HTR-8/SVneo (cell line): Measurements from ENCODE around the gene PLA2G7.

Experiments used
- DNase-seq: peaks from one replicate; pipeline ENCODE4 v3.0.0; 2011; ENCODE audit warnings: low spot score, mixed read lengths; ENCODE audit not compliant: insufficient read length
- FAIRE-seq: peaks from 2 replicates; lab custom pipeline; 2011; peaks lifted over from hg19 to GRCh38; lab: Jason Lieb, UNC

PLA2G7 gene

GRCh38 chr6:46690141-46690755 lies 44.9 kb downstream of the PLA2G7 start:
- no peak for FAIRE-seq
- DNase-seq: no peak

- FAIRE-seq (no peak), DNase-seq (no peak)
These were observed 45.5 kb downstream of the PLA2G7 start for GRCh38 chr6:46689657-46690056.

GRCh38 chr6:46688966-46689335 lies 46.2 kb downstream of the PLA2G7 start:
- no peak for DNase-seq

GRCh38 chr6:46688117-46688965 lies 46.8 kb downstream of the PLA2G7 start:
- FAIRE-seq (no peak), DNase-seq (no peak)

More at GRCh38 chr6:46688966-46689335, 46.2 kb downstream of the PLA2G7 start:
- FAIRE-seq: no peak

- no peak for FAIRE-seq
These were observed 47.5 kb downstream of the PLA2G7 start, which contains the start of gene TDRD6 for GRCh38 chr6:46687619-46688097. Gene TDRD6, plus strand, starts transcription at chr6:46687885. Its CDS starts 244 bp downstream, at chr6:46688129.

GRCh38 chr6:46684771-46685170 lies 50.4 kb downstream of the PLA2G7 start:
- no peak for FAIRE-seq
- peak; percentile 9 for DNase-seq

More at GRCh38 chr6:46687619-46688097, 47.5 kb downstream of the PLA2G7 start, which contains the start of gene TDRD6:
- DNase-seq: no peak

- FAIRE-seq (no peak), DNase-seq (no peak)
These were observed 57.9 kb downstream of the PLA2G7 start for GRCh38 chr6:46677314-46677654.

GRCh38 chr6:46676604-46677313 lies 58.4 kb downstream of the PLA2G7 start:
- DNase-seq: no peak
- FAIRE-seq: no peak

- FAIRE-seq (no peak), DNase-seq (no peak)
These were observed 60.8 kb downstream of the PLA2G7 start for GRCh38 chr6:46674410-46674809.

- no peak for DNase-seq
- FAIRE-seq: no peak
These were observed 67.8 kb downstream of the PLA2G7 start for GRCh38 chr6:46667377-46667776.

GRCh38 chr6:46661483-46661882 lies 73.7 kb downstream of the PLA2G7 start:
- FAIRE-seq: no peak
- no peak for DNase-seq

- DNase-seq (no peak), FAIRE-seq (no peak)
These were observed 77.5 kb downstream of the PLA2G7 start for GRCh38 chr6:46657642-46658041.

- DNase-seq (no peak), FAIRE-seq (no peak)
These were observed 79.4 kb downstream of the PLA2G7 start for GRCh38 chr6:46655803-46656202.
